Sigmoid colon (tissue), 4 donors: ENCODE data around the gene PMFBP1.

Experiments
- CTCF ChIP-seq, 4 experiments: fragments of 450-650 bp in 3 of 4; fragments of 200-600 bp in 1 of 4; IDR thresholded peaks; one replicate each; pipeline ENCODE4 v1.5.1; 2016 to 2019; ENCODE audit warnings: antibody characterized with exemption in 4 of 4, mild to moderate bottlenecking in 3 of 4, moderate library complexity in 2 of 4
- EP300 ChIP-seq, 4 donors: sonication (generic); formaldehyde crosslinking; IDR thresholded peaks; one replicate each; pipeline ENCODE4 v1.6.1; 2017; ENCODE audit warnings: antibody characterized with exemption in 4 of 4
- POLR2A ChIP-seq, 2 donors: fragments of 450-650 bp; IDR thresholded peaks; one replicate each; pipeline ENCODE4 v1.6.1; 2016; ENCODE audit warnings: antibody characterized with exemption in 2 of 2, mild to moderate bottlenecking in 2 of 2, moderate library complexity in 2 of 2

- TF ChIP-seq POLR2A (IDR thresholded peaks at IDR 0.05) = no peak
- no peak for TF ChIP-seq CTCF (IDR thresholded peaks at IDR 0.05)
- TF ChIP-seq EP300 (IDR thresholded peaks at IDR 0.05) = no peak
Observed at GRCh38 chr16:72091217-72091616, 80.7 kb downstream of the PMFBP1 start.
